ENCODE results near the gene SYTL2. TPM values are rescaled to one million over a fixed set of nuclear protein-coding genes. Genes with fewer than 3 reads are reported as not detected.

Gene SYTL2
- total and polyA plus RNA-seq, 2 experiments from 2014 or later, result 3.4 to 7.2 TPM

GRCh38 chr11:85844439-85845123, 33.6 kb upstream of the SYTL2 start:
- peaks cover 26% of the 10 kb centered on the region; the same call in 2 of the 3 replicates for H3K9me3 Mint-ChIP-seq
- H3K9me2 ChIP-seq (ENCODE audit: insufficient read depth), result no peaks in the 10 kb centered on the region; the same call in 1 of the 2 replicates
- no peak for TF ChIP-seq ZNF331 (CRISPR knock-in tag; IDR thresholded peaks at IDR 0.05; ENCODE audit: low read depth)
- no peak for TF ChIP-seq EZH2phosphoT487 (IDR thresholded peaks at IDR 0.05; ENCODE audit: unreplicated experiment)
- TF ChIP-seq NANOG (IDR thresholded peaks at IDR 0.05; ENCODE audit: borderline replicate concordance), result no peak
- no peak for TF ChIP-seq STAT1 (IDR thresholded peaks at IDR 0.05; ENCODE audit: unreplicated experiment)
- no peak for TF ChIP-seq CTCF (conservative IDR thresholded peaks at IDR 0.05; ENCODE audit: low read depth in 2 of 2)
- TF ChIP-seq EZH2 (IDR thresholded peaks at IDR 0.05; ENCODE audit: low read depth, unreplicated experiment), result no peak
- no peak for TF ChIP-seq CREB1 (CRISPR knock-in tag; IDR thresholded peaks at IDR 0.05; ENCODE audit: low read depth)
- TF ChIP-seq POLR2AphosphoS5 (IDR thresholded peaks at IDR 0.05; ENCODE audit: low read depth), result no peak
- no peak for TF ChIP-seq JUNB (IDR thresholded peaks at IDR 0.05; ENCODE audit: unreplicated experiment)
- TF ChIP-seq ZNF114 (CRISPR knock-in tag; IDR thresholded peaks at IDR 0.05), result no peak
- no peak for TF ChIP-seq ETS1 (IDR thresholded peaks at IDR 0.05)
- no peak for TF ChIP-seq ZNF462 (CRISPR knock-in tag; IDR thresholded peaks at IDR 0.05)
- no peak for TF ChIP-seq REST (IDR thresholded peaks at IDR 0.05; ENCODE audit: unreplicated experiment)
- H3K4me1 ChIP-seq (ENCODE audit: insufficient read depth), result no peaks in the 10 kb centered on the region
- no peak overlapping the region for H3K27ac ChIP-seq (ENCODE audit: low read depth)
- ATAC-seq (no peak), DNase-seq (ENCODE audit: low spot score) (no peak)
- H3K36me3 Mint-ChIP-seq (ENCODE audit: low read depth), result peaks cover 9% of the 10 kb centered on the region; the same call in 2 of the 3 replicates
- no peaks in the 10 kb centered on the region for H4K20me1 ChIP-seq (replicated peaks; ENCODE audit: insufficient read depth)
- no peaks in the 10 kb centered on the region for H3F3A ChIP-seq (replicated peaks; ENCODE audit: low read depth)
- no peaks in the 10 kb centered on the region for H3K36me3 ChIP-seq (ENCODE audit: insufficient read depth)
- H3K4me1 Mint-ChIP-seq, result no peaks in the 10 kb centered on the region
- H3K27me3 ChIP-seq (ENCODE audit: insufficient read depth), result no peaks in the 10 kb centered on the region
- H2AFZ ChIP-seq, result no peak overlapping the region
- no peak overlapping the region for H3K4me3 Mint-ChIP-seq
- H3K4me2 ChIP-seq, result no peak overlapping the region
- H3K4me3 ChIP-seq, result no peak overlapping the region
- no peaks in the 10 kb centered on the region for H3K79me2 ChIP-seq (replicated peaks; ENCODE audit: insufficient read depth)
- peaks cover 2% of the 10 kb centered on the region for H3K27me3 Mint-ChIP-seq (ENCODE audit: insufficient read depth, low read depth, poor library complexity)
- no peak overlapping the region for H3K27ac Mint-ChIP-seq

Data from GM23338 (cell line).